Gastrocnemius medialis (tissue), 4 donors: Measurements from ENCODE around the gene PLCH1.

Experiments
- POLR2A ChIP-seq, 2 donors: fragments of 450-650 bp; IDR thresholded peaks; one replicate each; pipeline ENCODE4 v1.6.1; 2017; ENCODE audit warnings: antibody characterized with exemption in 2 of 2, mild to moderate bottlenecking in 2 of 2, moderate library complexity in 2 of 2
- TF ChIP-seq, protein P1 (sequence below), 5 experiments: fragments of 450-650 bp in 3 of 5; fragments of 200-600 bp in 2 of 5; sonication (generic) in 2 of 5; IDR thresholded peaks in 4 of 5; conservative IDR thresholded peaks in 1 of 5; 1 replicate in 4 of 5; 2 replicates in 1 of 5; pipeline ENCODE4 v1.5.1; 2016 to 2019; ENCODE audit warnings: antibody characterized with exemption in 5 of 5, mild to moderate bottlenecking in 3 of 5, moderate library complexity in 3 of 5

DNA sequence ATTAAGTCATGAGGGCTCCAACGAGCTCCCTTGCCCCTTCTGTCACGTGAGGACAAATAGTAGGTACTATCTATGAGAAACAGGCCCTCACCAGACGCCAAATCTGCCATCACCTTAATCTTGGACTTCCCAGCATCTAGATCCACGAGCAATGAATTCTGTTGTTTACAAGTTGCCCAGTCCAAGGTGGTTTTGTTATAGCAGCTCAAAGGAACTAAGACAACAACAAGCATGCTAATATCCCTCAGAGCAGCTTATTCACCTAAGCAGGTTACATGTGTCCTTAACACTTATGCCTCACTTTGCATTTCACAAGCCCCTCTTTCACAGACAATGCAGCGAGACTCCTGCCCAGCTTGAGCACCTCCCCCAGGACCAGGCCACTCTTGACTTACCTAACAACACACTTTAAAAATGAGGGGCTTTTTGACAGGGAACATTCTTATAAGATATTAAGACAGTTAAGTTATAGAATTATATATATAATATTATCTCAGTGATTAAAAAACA is 219.5 kb downstream of the PLCH1 start:
- TF ChIP-seq, protein P1, sequence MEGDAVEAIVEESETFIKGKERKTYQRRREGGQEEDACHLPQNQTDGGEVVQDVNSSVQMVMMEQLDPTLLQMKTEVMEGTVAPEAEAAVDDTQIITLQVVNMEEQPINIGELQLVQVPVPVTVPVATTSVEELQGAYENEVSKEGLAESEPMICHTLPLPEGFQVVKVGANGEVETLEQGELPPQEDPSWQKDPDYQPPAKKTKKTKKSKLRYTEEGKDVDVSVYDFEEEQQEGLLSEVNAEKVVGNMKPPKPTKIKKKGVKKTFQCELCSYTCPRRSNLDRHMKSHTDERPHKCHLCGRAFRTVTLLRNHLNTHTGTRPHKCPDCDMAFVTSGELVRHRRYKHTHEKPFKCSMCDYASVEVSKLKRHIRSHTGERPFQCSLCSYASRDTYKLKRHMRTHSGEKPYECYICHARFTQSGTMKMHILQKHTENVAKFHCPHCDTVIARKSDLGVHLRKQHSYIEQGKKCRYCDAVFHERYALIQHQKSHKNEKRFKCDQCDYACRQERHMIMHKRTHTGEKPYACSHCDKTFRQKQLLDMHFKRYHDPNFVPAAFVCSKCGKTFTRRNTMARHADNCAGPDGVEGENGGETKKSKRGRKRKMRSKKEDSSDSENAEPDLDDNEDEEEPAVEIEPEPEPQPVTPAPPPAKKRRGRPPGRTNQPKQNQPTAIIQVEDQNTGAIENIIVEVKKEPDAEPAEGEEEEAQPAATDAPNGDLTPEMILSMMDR (IDR thresholded peaks at IDR 0.05 in 4 of 5, conservative IDR thresholded peaks at IDR 0.05 in 1 of 5): no peak
- no peak for TF ChIP-seq POLR2A (IDR thresholded peaks at IDR 0.05)
